PC-3 (cell line): ENCODE results near the gene INO80C.

ENCODE experiments used
- CTCF ChIP-seq: fragments of 300-600 bp; sonication (generic); conservative IDR thresholded peaks from 2 replicates; pipeline ENCODE4 v1.5.1; 2017; ENCODE audit warnings: antibody characterized with exemption, low read depth, mild to moderate bottlenecking, low read length
- EZH2phosphoT487 ChIP-seq: fragments of 300-600 bp; sonication (generic); IDR thresholded peaks from 2 replicates; pipeline ENCODE4 v1.6.1; 2018; ENCODE audit warnings: mild to moderate bottlenecking, antibody characterized with exemption, low read length, borderline replicate concordance

- no peak for TF ChIP-seq CTCF
- no peak for TF ChIP-seq EZH2phosphoT487
These were observed 55.7 kb downstream of the INO80C start for GRCh38 chr18:35441857-35442595.
